GM12875 (cell line): ENCODE measurements around the gene AP3B1.

Experiments used
- H3K4me3 ChIP-seq: one replicate; pipeline ENCODE4 v1.5.1; 2011; ENCODE audit warnings: low read depth, low read length, control low read depth
- CTCF ChIP-seq: IDR thresholded peaks from 2 replicates; pipeline ENCODE4 v1.5.1; 2011; ENCODE audit warnings: low read depth, mild to moderate bottlenecking, control low read depth, inconsistent platforms, low read length, moderate library complexity, borderline replicate concordance; ENCODE audit not compliant: insufficient read depth

Gene AP3B1

GRCh38 chr5:78008356-78008967 lies 286.0 kb downstream of the AP3B1 start:
- peak; percentile 70; the same call in 1 of the 2 replicates for TF ChIP-seq CTCF
- no peak overlapping the region for H3K4me3 ChIP-seq

GRCh38 chr5:78007233-78007632 lies 287.3 kb downstream of the AP3B1 start:
- TF ChIP-seq CTCF = no peak
- no peak overlapping the region for H3K4me3 ChIP-seq

GRCh38 chr5:78006449-78006848 lies 288.0 kb downstream of the AP3B1 start:
- TF ChIP-seq CTCF = no peak
- no peak overlapping the region for H3K4me3 ChIP-seq

- no peak for TF ChIP-seq CTCF
These were observed 289.3 kb downstream of the AP3B1 start for GRCh38 chr5:78005021-78005785.

GRCh38 chr5:78004559-78004958 lies 289.9 kb downstream of the AP3B1 start:
- TF ChIP-seq CTCF = no peak
- no peak overlapping the region for H3K4me3 ChIP-seq

More at GRCh38 chr5:78005021-78005785, 289.3 kb downstream of the AP3B1 start:
- no peak overlapping the region for H3K4me3 ChIP-seq

- H3K4me3 ChIP-seq = no peak overlapping the region
- no peak for TF ChIP-seq CTCF
These were observed 290.6 kb downstream of the AP3B1 start for GRCh38 chr5:78003919-78004318.

GRCh38 chr5:78003450-78003849 lies 291.0 kb downstream of the AP3B1 start:
- H3K4me3 ChIP-seq = no peak overlapping the region
- TF ChIP-seq CTCF = no peak
